GM12878 (cell line): ENCODE results near the gene TXN2. TPM values are rescaled to one million over a fixed set of nuclear protein-coding genes. Genes with fewer than 3 reads are reported as not detected.
A peak's percentile ranks its signal among the peaks of the same experiment; 100 is the strongest.

Experiments used
- BACH1 ChIP-seq: fragments of 450-650 bp; IDR thresholded peaks from 2 replicates; pipeline ENCODE4 v1.6.1; 2017; ENCODE audit warnings: mild to moderate bottlenecking, borderline replicate concordance
- BCLAF1 ChIP-seq: fragments of 450-650 bp; IDR thresholded peaks from 2 replicates; pipeline ENCODE4 v1.6.1; 2017; ENCODE audit warnings: antibody characterized with exemption, mild to moderate bottlenecking, moderate library complexity
- BRCA1 ChIP-seq: IDR thresholded peaks from 2 replicates; pipeline ENCODE4 v1.6.1; 2011; ENCODE audit warnings: low read depth, low read length, improper control_type of control experiment
- CBX5 ChIP-seq: sonication (generic); IDR thresholded peaks from 2 replicates; pipeline ENCODE4 v1.6.1; 2016; ENCODE audit warnings: low read depth, moderate library complexity, mild to moderate bottlenecking, inconsistent platforms
- CREM ChIP-seq: IDR thresholded peaks from 2 replicates; pipeline ENCODE4 v1.6.1; 2014; ENCODE audit warnings: antibody characterized with exemption, low read depth
- ESRRA ChIP-seq: IDR thresholded peaks from 2 replicates; pipeline ENCODE4 v1.6.1; 2012; ENCODE audit warnings: mild to moderate bottlenecking, low read length, improper control_type of control experiment
- FOS ChIP-seq: IDR thresholded peaks from 3 replicates; pipeline ENCODE4 v1.6.1; 2011; ENCODE audit warnings: borderline replicate concordance; ENCODE audit not compliant: insufficient read length; ENCODE audit errors: extremely low read depth
- IKZF2 ChIP-seq, 2 experiments: fragments of 450-650 bp; IDR thresholded peaks; 2 replicates each; pipeline ENCODE4 v1.6.1; 2017; ENCODE audit warnings: mild to moderate bottlenecking in 2 of 2, moderate library complexity in 2 of 2
- MXI1 ChIP-seq: fragments of 150-350 bp; IDR thresholded peaks from 2 replicates; pipeline ENCODE4 v1.6.1; 2011; ENCODE audit warnings: low read depth, mild to moderate bottlenecking, inconsistent platforms, low read length, improper control_type of control experiment
- NFYA ChIP-seq: IDR thresholded peaks from 2 replicates; pipeline ENCODE4 v1.6.1; 2011; ENCODE audit warnings: low read depth, mild to moderate bottlenecking, low read length, improper control_type of control experiment, borderline replicate concordance
- NFYB ChIP-seq: IDR thresholded peaks from 2 replicates; pipeline ENCODE4 v1.6.1; 2011; ENCODE audit warnings: low read depth, mild to moderate bottlenecking, low read length, improper control_type of control experiment, moderate library complexity; ENCODE audit not compliant: insufficient read depth
- NR2C2 ChIP-seq: IDR thresholded peaks from 2 replicates; pipeline ENCODE4 v1.6.1; 2011; ENCODE audit warnings: borderline replicate concordance, low read depth; ENCODE audit not compliant: control insufficient read depth, insufficient read length
- PAX5 ChIP-seq: IDR thresholded peaks from 2 replicates; pipeline ENCODE4 v1.6.1; 2011; ENCODE audit warnings: low read depth, low read length, borderline replicate concordance
- POLR2AphosphoS5 ChIP-seq: IDR thresholded peaks from 2 replicates; pipeline ENCODE4 v1.6.1; 2011; ENCODE audit warnings: mild to moderate bottlenecking, low read length, inconsistent platforms
- PRDM15 ChIP-seq: fragments of 450-650 bp; formaldehyde crosslinking; IDR thresholded peaks from 2 replicates; pipeline ENCODE4 v1.4.0; 2020; ENCODE audit warnings: mild to moderate bottlenecking, moderate library complexity
- RELA ChIP-seq: fragments of 450-650 bp; IDR thresholded peaks from 2 replicates; pipeline ENCODE4 v1.8.0; 2014; ENCODE audit warnings: borderline replicate concordance; ENCODE audit not compliant: partially characterized antibody
- SMARCA5 ChIP-seq: fragments of 450-650 bp; IDR thresholded peaks from 2 replicates; pipeline ENCODE4 v1.6.1; 2017; ENCODE audit warnings: mild to moderate bottlenecking
- STAT3 ChIP-seq: IDR thresholded peaks from 2 replicates; pipeline ENCODE4 v1.6.1; 2011; ENCODE audit warnings: low read depth, low read length, improper control_type of control experiment
- TCF3 ChIP-seq: IDR thresholded peaks from 2 replicates; pipeline ENCODE4 v1.6.1; 2012; ENCODE audit warnings: low read depth, mild to moderate bottlenecking, low read length, borderline replicate concordance; ENCODE audit not compliant: insufficient read depth
- USF2 ChIP-seq: IDR thresholded peaks from 2 replicates; pipeline ENCODE4 v1.6.1; 2011; ENCODE audit warnings: low read depth, low read length, improper control_type of control experiment, borderline replicate concordance
- YY1 ChIP-seq: IDR thresholded peaks from 2 replicates; pipeline ENCODE4 v1.6.1; 2011; ENCODE audit warnings: low read depth, mild to moderate bottlenecking, low read length
- ZNF207 ChIP-seq: fragments of 450-650 bp; IDR thresholded peaks from 2 replicates; pipeline ENCODE4 v1.6.1; 2014; ENCODE audit warnings: antibody characterized with exemption, mild to moderate bottlenecking, borderline replicate concordance
- polyA plus RNA-seq, 11 experiments: library from polyadenylated mRNA; depleted of rRNA in 4 of 11; unstranded in 6 of 11; stranded (reverse) in 5 of 11; fragments of >200 nt; fragmentation: Nextera tagmentation in 4 of 11; fragmentation: Illumina TruSeq in 1 of 11; extraction: Ambion mirVana in 4 of 11; extraction: Trizol in 1 of 11; gene quantifications; 1 replicate in 1 of 11; 2 replicates in 10 of 11; pipeline versions ENCODE4 v1.2.1 to v1.2.3, GENCODE V29; 2011 to 2016; ENCODE audit warnings: inconsistent platforms in 2 of 11, missing spikeins in 2 of 11, low read depth in 1 of 11
- total RNA-seq, 4 experiments: library from RNA; depleted of rRNA in 3 of 4; stranded (reverse); fragments of >200 nt in 3 of 4; fragmentation: Illumina TruSeq in 1 of 4; extraction: Trizol in 1 of 4; gene quantifications; 2 replicates each; pipeline versions ENCODE4 v1.2.1 to v1.2.3, GENCODE V29; 2013 to 2021

TXN2 gene
- total and polyA plus RNA-seq, 10 of the 15 experiments (the other 5 are each of a cell fraction or from before 2014, with no cell fraction given) = 70.2 to 350 (median 183) TPM

- TF ChIP-seq TCF3 = peak; percentile 94
- TF ChIP-seq ESRRA = no peak
- TF ChIP-seq ZNF207 = peak; percentile 67; the same call in 1 of the 2 replicates
- no peak; the same call in 1 of the 2 replicates for TF ChIP-seq CREM
- no peak for TF ChIP-seq IKZF2 (IDR thresholded peaks at IDR 0.05)
- peak; percentile 37; the same call in 1 of the 2 replicates for TF ChIP-seq PAX5
- 0 out of 2 replicates have a peak, but pooled peaks have one; percentile 24 for TF ChIP-seq SMARCA5
- TF ChIP-seq POLR2AphosphoS5 = peak; percentile 82
- TF ChIP-seq BACH1 = peak; percentile 83
- TF ChIP-seq NFYA = no peak
- TF ChIP-seq RELA = peak; percentile 83
- TF ChIP-seq NR2C2 = no peak
- peak; percentile 34; the same call in 1 of the 2 replicates for TF ChIP-seq YY1
- peak; percentile 72 for TF ChIP-seq USF2
- peak; percentile 65 for TF ChIP-seq MXI1
- TF ChIP-seq BRCA1 = no peak
- peak; percentile 88; the same call in 1 of the 2 replicates for TF ChIP-seq NFYB
- TF ChIP-seq STAT3 = no peak
- TF ChIP-seq FOS = no peak
- no peak for TF ChIP-seq PRDM15 (CRISPR knock-in tag)
- TF ChIP-seq BCLAF1 = peak; percentile 54; the same call in 1 of the 2 replicates
- no peak for TF ChIP-seq CBX5
Measured at GRCh38 chr22:36506637-36507517, 25.4 kb upstream of the TXN2 start, which contains the start of gene FOXRED2 (continued).
